GM12874 (cell line): ENCODE data around the gene TMEM191B.
"Not testable (repeated sequence)": the region's sequence is repeated elsewhere in the genome, so short reads cannot be mapped to it uniquely, and the experiment has no call there.

Experiments
- CTCF ChIP-seq: IDR thresholded peaks from 2 replicates; pipeline ENCODE4 v1.5.1; 2011; ENCODE audit warnings: low read depth, mild to moderate bottlenecking, control low read depth, low read length, moderate library complexity; ENCODE audit not compliant: insufficient read depth

The TMEM191B gene

GRCh38 chr22:18527752-18528596, at the start of gene TMEM191B:
TSS of gene TMEM191B (plus strand) at chr22:18527802. CDS start at chr22:18527981, 179 bp downstream.
- not testable (repeated sequence) for TF ChIP-seq CTCF

- TF ChIP-seq CTCF = not testable (repeated sequence)
These were observed 9.5 kb upstream of the TMEM191B start, which contains the start of gene GGTLC3 for GRCh38 chr22:18518061-18518460. TSS of gene GGTLC3 (minus strand) at chr22:18518161. CDS start at chr22:18517897, 264 bp downstream.
